H9 (cell line): ENCODE data around the gene PNKD. TPM values are rescaled to one million over a fixed set of nuclear protein-coding genes. Genes with fewer than 3 reads are reported as not detected.

Experiments used
- DNase-seq: peaks from one replicate; pipeline ENCODE4 v3.0.0-alpha.2; 2017
- H2AFZ ChIP-seq: one replicate; pipeline ENCODE4 v1.6.1; 2013; ENCODE audit warnings: mild to moderate bottlenecking, low read length, control low read depth, moderate library complexity
- H2AK5ac ChIP-seq: 2 replicates; pipeline ENCODE4 v1.6.1; 2013; ENCODE audit warnings: low read length, control low read depth, mixed read lengths; ENCODE audit not compliant: insufficient read length
- H2BK120ac ChIP-seq: one replicate; pipeline ENCODE4 v1.6.1; 2013; ENCODE audit warnings: low read depth, mild to moderate bottlenecking, low read length, control low read depth, inconsistent platforms; ENCODE audit not compliant: poor library complexity, severe bottlenecking
- H2BK12ac ChIP-seq: 2 replicates; pipeline ENCODE4 v1.6.1; 2013; ENCODE audit warnings: low read length, control low read depth, mixed read lengths, low read depth; ENCODE audit not compliant: insufficient read length
- H2BK15ac ChIP-seq: 2 replicates; pipeline ENCODE4 v1.6.1; 2013; ENCODE audit warnings: low read depth, low read length, control low read depth
- H2BK20ac ChIP-seq: one replicate; pipeline ENCODE4 v1.6.1; 2013; ENCODE audit warnings: low read depth, mild to moderate bottlenecking, low read length, control low read depth, inconsistent platforms; ENCODE audit not compliant: poor library complexity, severe bottlenecking
- H2BK5ac ChIP-seq: 2 replicates; pipeline ENCODE4 v1.6.1; 2013; ENCODE audit warnings: low read length, control low read depth, mixed read lengths; ENCODE audit not compliant: insufficient read length
- H3K14ac ChIP-seq: 2 replicates; pipeline ENCODE4 v1.6.1; 2013; ENCODE audit warnings: low read length, control low read depth; ENCODE audit not compliant: insufficient read depth
- H3K18ac ChIP-seq: 2 replicates; pipeline ENCODE4 v1.6.1; 2013; ENCODE audit warnings: low read depth, mild to moderate bottlenecking, mixed read lengths, low read length, control low read depth; ENCODE audit not compliant: insufficient read length
- H3K23ac ChIP-seq: 2 replicates; pipeline ENCODE4 v1.6.1; 2013; ENCODE audit warnings: low read length, control low read depth, mixed read lengths, low read depth; ENCODE audit not compliant: insufficient read length
- H3K23me2 ChIP-seq: 2 replicates; pipeline ENCODE4 v1.6.1; 2013; ENCODE audit warnings: low read depth, mild to moderate bottlenecking, mixed read lengths, low read length, control low read depth; ENCODE audit not compliant: insufficient read length, poor library complexity, severe bottlenecking
- H3K27ac ChIP-seq: 2 replicates; pipeline ENCODE4 v1.5.1; 2013; ENCODE audit warnings: low read length, control low read depth, mixed read lengths, low read depth; ENCODE audit not compliant: insufficient read length
- H3K27me3 ChIP-seq: 2 replicates; pipeline ENCODE4 v1.6.1; 2013; ENCODE audit warnings: low read length, control low read depth, inconsistent platforms; ENCODE audit not compliant: insufficient read depth
- H3K4ac ChIP-seq: 2 replicates; pipeline ENCODE4 v1.6.1; 2013; ENCODE audit warnings: low read depth, mild to moderate bottlenecking, control low read depth, inconsistent platforms, low read length, moderate library complexity
- H3K4me1 ChIP-seq: 2 replicates; pipeline ENCODE4 v1.6.1; 2013; ENCODE audit warnings: low read length, control low read depth, inconsistent platforms; ENCODE audit not compliant: insufficient read depth
- H3K4me2 ChIP-seq: 2 replicates; pipeline ENCODE4 v1.6.1; 2013; ENCODE audit warnings: low read length, control low read depth, mixed read lengths; ENCODE audit not compliant: insufficient read length, insufficient read depth
- H3K56ac ChIP-seq: 2 replicates; pipeline ENCODE4 v1.6.1; 2013; ENCODE audit warnings: low read depth, mild to moderate bottlenecking, mixed read lengths, low read length, control low read depth; ENCODE audit not compliant: insufficient read length
- H3K79me1 ChIP-seq: 2 replicates; pipeline ENCODE4 v1.6.1; 2013; ENCODE audit warnings: low read depth, mild to moderate bottlenecking, moderate library complexity, low read length, control low read depth, inconsistent platforms; ENCODE audit not compliant: insufficient read depth, poor library complexity, severe bottlenecking
- H3K79me2 ChIP-seq: 2 replicates; pipeline ENCODE4 v1.6.1; 2013; ENCODE audit warnings: low read length, control low read depth, inconsistent platforms; ENCODE audit not compliant: insufficient read depth
- H3K9ac ChIP-seq: 2 replicates; pipeline ENCODE4 v1.6.1; 2013; ENCODE audit warnings: low read length, control low read depth, mixed read lengths; ENCODE audit not compliant: insufficient read length; ENCODE audit errors: extremely low read depth
- H3K9me3 ChIP-seq: one replicate; pipeline ENCODE4 v1.6.1; 2013; ENCODE audit warnings: low read depth, low read length, inconsistent platforms; ENCODE audit not compliant: control insufficient read depth
- H3T11ph ChIP-seq: one replicate; pipeline ENCODE4 v1.6.1; 2013; ENCODE audit warnings: mild to moderate bottlenecking, low read length, control low read depth, inconsistent platforms
- H4K20me1 ChIP-seq: one replicate; pipeline ENCODE4 v1.6.1; 2013; ENCODE audit not compliant: control insufficient read depth, insufficient read length, insufficient read depth
- H4K5ac ChIP-seq: 2 replicates; pipeline ENCODE4 v1.6.1; 2013; ENCODE audit warnings: low read depth, mild to moderate bottlenecking, mixed read lengths, low read length, control low read depth; ENCODE audit not compliant: insufficient read length
- H4K8ac ChIP-seq: replicated peaks from 2 replicates; pipeline ENCODE4 v1.6.1; 2013; ENCODE audit warnings: low read length, control low read depth, mixed read lengths, low read depth; ENCODE audit not compliant: insufficient read length
- H4K91ac ChIP-seq: 2 replicates; pipeline ENCODE4 v1.6.1; 2013; ENCODE audit warnings: low read depth, mild to moderate bottlenecking, moderate library complexity, mixed read lengths, low read length, control low read depth; ENCODE audit not compliant: insufficient read length
- H3K27ac Mint-ChIP-seq, 3 experiments: 2 replicates in 2 of 3; 3 replicates in 1 of 3; pipeline ENCODE4 v1.8.0; 2020 to 2021; ENCODE audit warnings: mixed read lengths in 3 of 3, mild to moderate bottlenecking in 1 of 3, moderate library complexity in 1 of 3
- H3K27me3 Mint-ChIP-seq: 2 replicates; pipeline ENCODE4 v1.8.0; 2021; ENCODE audit warnings: low read depth, mild to moderate bottlenecking, moderate library complexity, mixed read lengths
- H3K36me3 Mint-ChIP-seq, 3 experiments: 2 replicates in 2 of 3; 3 replicates in 1 of 3; pipeline ENCODE4 v1.8.0; 2020 to 2021; ENCODE audit warnings: low read depth in 3 of 3, mixed read lengths in 3 of 3; ENCODE audit not compliant: insufficient read depth in 1 of 3
- H3K4me1 Mint-ChIP-seq, 2 experiments: 2 replicates each; pipeline ENCODE4 v1.8.0; 2020; ENCODE audit warnings: mixed read lengths in 2 of 2
- H3K4me3 Mint-ChIP-seq, 2 experiments: 2 replicates in 1 of 2; 3 replicates in 1 of 2; pipeline ENCODE4 v1.8.0; 2020 to 2021; ENCODE audit warnings: mild to moderate bottlenecking in 2 of 2, mixed read lengths in 2 of 2, moderate library complexity in 1 of 2
- H3K9me3 Mint-ChIP-seq, 2 experiments: 2 replicates in 1 of 2; 3 replicates in 1 of 2; pipeline ENCODE4 v1.8.0; 2020; ENCODE audit warnings: mild to moderate bottlenecking in 2 of 2, mixed read lengths in 2 of 2, moderate library complexity in 1 of 2
- WGBS: extraction: QIAGEN DNeasy Blood & Tissue Kit; methylation state at CpG from one replicate; pipeline ENCODE4 v1.1.7; 2013; ENCODE audit warnings: missing lambda C conversion rate, low lambda C conversion rate, mixed read lengths; ENCODE audit not compliant: insufficient read length; ENCODE audit errors: extremely low coverage; 5-methylcytosine and 5-hydroxymethylcytosine counted together
- total RNA-seq: library from RNA; stranded (reverse); gene quantifications from 2 replicates; pipeline ENCODE4 v1.2.1, GENCODE V29; 2021
- TF ChIP-seq, protein P1 (sequence below): fragments of 200-600 bp; sonication (generic); conservative IDR thresholded peaks from 3 replicates; pipeline ENCODE4 v1.8.0; 2021; ENCODE audit warnings: antibody characterized with exemption, mild to moderate bottlenecking

PNKD gene
- total RNA-seq, 1 experiment from 2014 or later: 31.6 TPM

DNA sequence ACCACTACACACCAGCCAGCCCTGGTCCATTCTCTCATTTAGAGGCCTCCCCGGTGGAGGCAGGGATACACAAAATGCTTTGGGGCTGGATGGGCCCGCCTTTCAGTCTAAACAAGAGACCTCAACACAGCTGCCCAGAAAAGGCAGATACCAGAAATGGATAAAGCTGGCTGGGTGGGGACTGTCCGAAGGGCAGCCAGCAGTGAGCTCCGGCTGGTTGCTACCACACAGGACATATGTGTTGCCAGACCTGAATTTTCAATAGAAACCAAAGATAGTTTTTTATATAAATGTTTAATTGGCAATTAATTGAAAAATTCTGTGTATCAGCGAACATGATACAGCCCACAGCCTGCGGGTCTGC is 8.1 kb upstream of the PNKD start:
- H3K4me2 ChIP-seq: no peak overlapping the region
- H3K27me3 ChIP-seq: no peaks in the 10 kb centered on the region

More for the DNA sequence above, 8.1 kb upstream of the PNKD start:
- no peaks in the 10 kb centered on the region for H3K79me1 ChIP-seq
- Mint-ChIP-seq H3K27me3 (no peaks in the 10 kb centered on the region), H3K4me1 (peaks cover 23 to 34% of the 10 kb centered on the region in 2 experiments), H3K4me3 (no peak overlapping the region), H3K9me3 (no peaks in the 10 kb centered on the region), H3K36me3 (peaks cover 11 to 31% (median 27%) of the 10 kb centered on the region in 3 experiments; a peak in 6 of 7 replicates), H3K27ac (no peak overlapping the region; a peak in 1 of 7 replicates)
- H3T11ph ChIP-seq: no peak overlapping the region
- H2BK5ac ChIP-seq: no peak overlapping the region
- no peak overlapping the region for H3K4ac ChIP-seq
- no peak overlapping the region for H2BK20ac ChIP-seq
- no peaks in the 10 kb centered on the region for H3K9me3 ChIP-seq
- H3K9ac ChIP-seq: no peak overlapping the region
- no peak overlapping the region for H3K23ac ChIP-seq
- H3K14ac ChIP-seq: no peak overlapping the region; the same call in 1 of the 2 replicates
- H2BK120ac ChIP-seq: no peak overlapping the region
- H4K5ac ChIP-seq: no peak overlapping the region
- no peak overlapping the region for H4K8ac ChIP-seq
- H3K23me2 ChIP-seq: no peaks in the 10 kb centered on the region
- WGBS: no CpG with 5 or more reads among the region's 6 CpGs
- no peaks in the 10 kb centered on the region for H3K79me2 ChIP-seq
- no peak overlapping the region for H2BK12ac ChIP-seq
- H2AFZ ChIP-seq: no peak overlapping the region
- H2BK15ac ChIP-seq: no peak overlapping the region
- no peak overlapping the region for H3K27ac ChIP-seq
- H3K18ac ChIP-seq: no peak overlapping the region
- H4K20me1 ChIP-seq: no peaks in the 10 kb centered on the region
- H3K56ac ChIP-seq: no peak overlapping the region
- no peak overlapping the region for H4K91ac ChIP-seq
- TF ChIP-seq, protein P1, sequence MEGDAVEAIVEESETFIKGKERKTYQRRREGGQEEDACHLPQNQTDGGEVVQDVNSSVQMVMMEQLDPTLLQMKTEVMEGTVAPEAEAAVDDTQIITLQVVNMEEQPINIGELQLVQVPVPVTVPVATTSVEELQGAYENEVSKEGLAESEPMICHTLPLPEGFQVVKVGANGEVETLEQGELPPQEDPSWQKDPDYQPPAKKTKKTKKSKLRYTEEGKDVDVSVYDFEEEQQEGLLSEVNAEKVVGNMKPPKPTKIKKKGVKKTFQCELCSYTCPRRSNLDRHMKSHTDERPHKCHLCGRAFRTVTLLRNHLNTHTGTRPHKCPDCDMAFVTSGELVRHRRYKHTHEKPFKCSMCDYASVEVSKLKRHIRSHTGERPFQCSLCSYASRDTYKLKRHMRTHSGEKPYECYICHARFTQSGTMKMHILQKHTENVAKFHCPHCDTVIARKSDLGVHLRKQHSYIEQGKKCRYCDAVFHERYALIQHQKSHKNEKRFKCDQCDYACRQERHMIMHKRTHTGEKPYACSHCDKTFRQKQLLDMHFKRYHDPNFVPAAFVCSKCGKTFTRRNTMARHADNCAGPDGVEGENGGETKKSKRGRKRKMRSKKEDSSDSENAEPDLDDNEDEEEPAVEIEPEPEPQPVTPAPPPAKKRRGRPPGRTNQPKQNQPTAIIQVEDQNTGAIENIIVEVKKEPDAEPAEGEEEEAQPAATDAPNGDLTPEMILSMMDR: no peak
- DNase-seq: no peak
- peaks cover 4% of the 10 kb centered on the region; the same call in 1 of the 2 replicates for H3K4me1 ChIP-seq
- no peak overlapping the region for H2AK5ac ChIP-seq
